Measurements from ENCODE around the gene SNHG17.

DNA sequence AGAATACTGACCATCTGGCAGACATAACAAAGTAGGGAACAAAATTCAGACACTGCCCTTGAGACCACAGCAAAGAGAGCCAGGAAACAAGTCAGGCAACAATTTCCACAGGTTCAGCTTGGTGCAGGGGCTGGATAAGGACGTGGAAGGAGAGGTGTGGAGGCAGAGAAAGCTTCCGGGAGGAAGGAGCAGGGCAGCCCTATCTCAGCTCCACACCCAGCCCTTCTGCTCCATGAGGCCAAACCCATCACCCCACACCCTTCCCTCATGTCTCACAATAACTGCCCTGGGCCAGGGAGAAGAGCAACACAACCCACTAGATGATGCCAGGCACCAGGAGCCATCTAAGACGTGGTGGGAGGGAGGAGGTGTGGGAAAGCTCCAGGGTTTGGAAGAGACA is 5.8 kb downstream of the SNHG17 start:
- TF ChIP-seq, protein P1, sequence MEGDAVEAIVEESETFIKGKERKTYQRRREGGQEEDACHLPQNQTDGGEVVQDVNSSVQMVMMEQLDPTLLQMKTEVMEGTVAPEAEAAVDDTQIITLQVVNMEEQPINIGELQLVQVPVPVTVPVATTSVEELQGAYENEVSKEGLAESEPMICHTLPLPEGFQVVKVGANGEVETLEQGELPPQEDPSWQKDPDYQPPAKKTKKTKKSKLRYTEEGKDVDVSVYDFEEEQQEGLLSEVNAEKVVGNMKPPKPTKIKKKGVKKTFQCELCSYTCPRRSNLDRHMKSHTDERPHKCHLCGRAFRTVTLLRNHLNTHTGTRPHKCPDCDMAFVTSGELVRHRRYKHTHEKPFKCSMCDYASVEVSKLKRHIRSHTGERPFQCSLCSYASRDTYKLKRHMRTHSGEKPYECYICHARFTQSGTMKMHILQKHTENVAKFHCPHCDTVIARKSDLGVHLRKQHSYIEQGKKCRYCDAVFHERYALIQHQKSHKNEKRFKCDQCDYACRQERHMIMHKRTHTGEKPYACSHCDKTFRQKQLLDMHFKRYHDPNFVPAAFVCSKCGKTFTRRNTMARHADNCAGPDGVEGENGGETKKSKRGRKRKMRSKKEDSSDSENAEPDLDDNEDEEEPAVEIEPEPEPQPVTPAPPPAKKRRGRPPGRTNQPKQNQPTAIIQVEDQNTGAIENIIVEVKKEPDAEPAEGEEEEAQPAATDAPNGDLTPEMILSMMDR (conservative IDR thresholded peaks at IDR 0.05; ENCODE audit: low read depth, low read length), result no peak
- TF ChIP-seq, protein P2, sequence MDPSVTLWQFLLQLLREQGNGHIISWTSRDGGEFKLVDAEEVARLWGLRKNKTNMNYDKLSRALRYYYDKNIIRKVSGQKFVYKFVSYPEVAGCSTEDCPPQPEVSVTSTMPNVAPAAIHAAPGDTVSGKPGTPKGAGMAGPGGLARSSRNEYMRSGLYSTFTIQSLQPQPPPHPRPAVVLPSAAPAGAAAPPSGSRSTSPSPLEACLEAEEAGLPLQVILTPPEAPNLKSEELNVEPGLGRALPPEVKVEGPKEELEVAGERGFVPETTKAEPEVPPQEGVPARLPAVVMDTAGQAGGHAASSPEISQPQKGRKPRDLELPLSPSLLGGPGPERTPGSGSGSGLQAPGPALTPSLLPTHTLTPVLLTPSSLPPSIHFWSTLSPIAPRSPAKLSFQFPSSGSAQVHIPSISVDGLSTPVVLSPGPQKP (IDR thresholded peaks at IDR 0.05; ENCODE audit: borderline replicate concordance, low read depth, low read length), result no peak
- no peak for TF ChIP-seq RAD21 (IDR thresholded peaks at IDR 0.05; ENCODE audit: low read length)
